Suppressor macrophage treated with lipopolysaccharide for 4 hours (primary cell): ENCODE measurements around the gene CALHM2.

Experiments
- DNase-seq: peaks from one replicate; pipeline ENCODE4 v3.0.0-alpha.2; 2020

CALHM2 gene

GRCh38 chr10:103474077-103474476 lies 21.9 kb upstream of the CALHM2 start:
- no peak for DNase-seq

- DNase-seq, result no peak
Measured at GRCh38 chr10:103473261-103473671, 21.1 kb upstream of the CALHM2 start.

GRCh38 chr10:103472005-103472404 lies 19.8 kb upstream of the CALHM2 start:
- DNase-seq, result no peak

GRCh38 chr10:103470761-103471653 lies 18.8 kb upstream of the CALHM2 start:
- peak; percentile 48 for DNase-seq

- DNase-seq, result no peak
Measured at GRCh38 chr10:103469201-103469600, 17.0 kb upstream of the CALHM2 start.

GRCh38 chr10:103467406-103467805 lies 15.2 kb upstream of the CALHM2 start:
- DNase-seq, result no peak

GRCh38 chr10:103466734-103467133 lies 14.6 kb upstream of the CALHM2 start:
- DNase-seq, result no peak

GRCh38 chr10:103465411-103466179 lies 13.4 kb upstream of the CALHM2 start:
- peak; percentile 87 for DNase-seq

GRCh38 chr10:103463499-103463898 lies 11.3 kb upstream of the CALHM2 start:
- peak; percentile 69 for DNase-seq

GRCh38 chr10:103459615-103460014 lies 7.4 kb upstream of the CALHM2 start:
- DNase-seq, result no peak

GRCh38 chr10:103458720-103459119 lies 6.5 kb upstream of the CALHM2 start, which contains the start of gene CALHM1:
CALHM1 (minus strand) TSS chr10:103458900; CDS start chr10:103458751, 149 bp downstream.
- DNase-seq, result no peak

- no peak for DNase-seq
Measured at GRCh38 chr10:103457896-103458583, 5.9 kb upstream of the CALHM2 start.

GRCh38 chr10:103457176-103457712 lies 5.1 kb upstream of the CALHM2 start:
- DNase-seq, result no peak

- no peak for DNase-seq
Measured at GRCh38 chr10:103456074-103456660, 4.0 kb upstream of the CALHM2 start.

- no peak for DNase-seq
Measured at GRCh38 chr10:103455235-103455634, 3.1 kb upstream of the CALHM2 start.

- DNase-seq, result no peak
Measured at GRCh38 chr10:103454026-103454425, 1.9 kb upstream of the CALHM2 start.

GRCh38 chr10:103452506-103453230 lies 498 bp upstream of the CALHM2 start:
- no peak for DNase-seq

- peak; percentile 54 for DNase-seq
Measured at GRCh38 chr10:103451091-103451813, 918 bp downstream of the CALHM2 start.

GRCh38 chr10:103450201-103450695 lies 1.9 kb downstream of the CALHM2 start:
- no peak for DNase-seq

- no peak for DNase-seq
Measured at GRCh38 chr10:103449208-103450144, 2.7 kb downstream of the CALHM2 start.
